HG03571 (cell line): ENCODE results near the gene LTN1.
"Not testable (repeated sequence)": the region's sequence is repeated elsewhere in the genome, so short reads cannot be mapped to it uniquely, and the experiment has no call there.

Experiments
- ATAC-seq: cut with Tn5 transposase; IDR thresholded peaks from one replicate; pipeline ENCODE4 v1.9.1; 2021; ENCODE audit not compliant: unreplicated experiment

Gene LTN1, protein sequence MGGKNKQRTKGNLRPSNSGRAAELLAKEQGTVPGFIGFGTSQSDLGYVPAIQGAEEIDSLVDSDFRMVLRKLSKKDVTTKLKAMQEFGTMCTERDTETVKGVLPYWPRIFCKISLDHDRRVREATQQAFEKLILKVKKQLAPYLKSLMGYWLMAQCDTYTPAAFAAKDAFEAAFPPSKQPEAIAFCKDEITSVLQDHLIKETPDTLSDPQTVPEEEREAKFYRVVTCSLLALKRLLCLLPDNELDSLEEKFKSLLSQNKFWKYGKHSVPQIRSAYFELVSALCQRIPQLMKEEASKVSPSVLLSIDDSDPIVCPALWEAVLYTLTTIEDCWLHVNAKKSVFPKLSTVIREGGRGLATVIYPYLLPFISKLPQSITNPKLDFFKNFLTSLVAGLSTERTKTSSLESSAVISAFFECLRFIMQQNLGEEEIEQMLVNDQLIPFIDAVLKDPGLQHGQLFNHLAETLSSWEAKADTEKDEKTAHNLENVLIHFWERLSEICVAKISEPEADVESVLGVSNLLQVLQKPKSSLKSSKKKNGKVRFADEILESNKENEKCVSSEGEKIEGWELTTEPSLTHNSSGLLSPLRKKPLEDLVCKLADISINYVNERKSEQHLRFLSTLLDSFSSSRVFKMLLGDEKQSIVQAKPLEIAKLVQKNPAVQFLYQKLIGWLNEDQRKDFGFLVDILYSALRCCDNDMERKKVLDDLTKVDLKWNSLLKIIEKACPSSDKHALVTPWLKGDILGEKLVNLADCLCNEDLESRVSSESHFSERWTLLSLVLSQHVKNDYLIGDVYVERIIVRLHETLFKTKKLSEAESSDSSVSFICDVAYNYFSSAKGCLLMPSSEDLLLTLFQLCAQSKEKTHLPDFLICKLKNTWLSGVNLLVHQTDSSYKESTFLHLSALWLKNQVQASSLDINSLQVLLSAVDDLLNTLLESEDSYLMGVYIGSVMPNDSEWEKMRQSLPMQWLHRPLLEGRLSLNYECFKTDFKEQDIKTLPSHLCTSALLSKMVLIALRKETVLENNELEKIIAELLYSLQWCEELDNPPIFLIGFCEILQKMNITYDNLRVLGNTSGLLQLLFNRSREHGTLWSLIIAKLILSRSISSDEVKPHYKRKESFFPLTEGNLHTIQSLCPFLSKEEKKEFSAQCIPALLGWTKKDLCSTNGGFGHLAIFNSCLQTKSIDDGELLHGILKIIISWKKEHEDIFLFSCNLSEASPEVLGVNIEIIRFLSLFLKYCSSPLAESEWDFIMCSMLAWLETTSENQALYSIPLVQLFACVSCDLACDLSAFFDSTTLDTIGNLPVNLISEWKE (N-terminal part only)

DNA sequence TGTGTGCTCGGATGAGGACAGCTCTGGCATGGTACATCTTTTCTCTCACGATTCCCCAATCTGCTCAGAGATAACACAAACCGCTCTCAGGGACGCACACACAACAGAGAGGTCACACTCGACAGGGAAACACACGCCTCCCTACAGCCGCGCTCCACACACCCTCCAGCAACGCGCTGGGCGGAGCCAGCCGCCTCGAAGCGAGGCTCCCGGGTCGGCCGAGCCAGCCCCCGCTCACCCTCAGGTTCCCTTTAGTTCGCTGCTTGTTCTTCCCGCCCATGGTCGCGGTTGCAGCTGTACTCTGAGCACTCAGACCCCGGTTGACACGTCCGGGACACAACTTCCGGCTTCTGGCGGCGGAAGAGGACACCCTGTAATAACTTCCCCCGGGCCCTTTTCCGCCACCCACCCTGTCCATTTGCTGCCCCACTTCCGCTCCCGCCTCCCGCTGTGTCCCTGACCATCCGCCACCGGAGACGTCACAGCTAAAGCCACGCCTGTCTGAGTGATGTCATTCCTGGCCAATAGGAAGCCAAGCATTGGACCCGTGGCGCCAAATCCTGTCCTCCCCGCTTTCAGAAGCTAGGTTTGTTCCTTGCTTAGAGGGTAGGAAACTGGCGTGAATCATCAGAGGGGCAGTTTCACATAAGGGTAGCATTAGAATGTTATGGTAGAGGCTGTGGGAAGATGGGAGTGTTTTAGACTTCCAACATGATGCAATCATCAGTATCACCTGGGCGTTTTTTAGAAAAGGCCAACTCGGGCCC is at the start of gene LTN1:
TSS of gene LTN1 (minus strand) at position 352 of the 767 bp plus-strand sequence. CDS start at position 280, 72 bp downstream.
- peak; percentile 98 for ATAC-seq

DNA sequence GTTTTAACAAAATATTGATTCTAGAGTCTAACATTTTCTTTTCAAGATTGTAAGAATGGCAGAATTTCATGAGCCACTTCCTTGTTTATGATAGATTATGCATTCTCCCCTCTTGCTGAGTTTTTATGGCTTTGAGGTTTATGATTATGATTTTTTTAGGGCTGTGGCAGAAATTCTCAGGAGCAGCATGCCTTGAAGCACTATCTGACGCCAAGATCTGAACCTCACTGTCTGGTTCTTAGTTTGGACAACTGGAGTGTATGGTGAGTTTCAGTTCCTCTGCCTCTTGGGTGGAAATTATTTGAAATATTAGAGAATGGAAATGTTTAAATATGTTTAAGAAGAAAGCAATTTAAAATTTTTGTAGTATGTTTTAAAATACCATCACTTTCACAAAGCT is 42.0 kb upstream of the LTN1 start:
- ATAC-seq, result no peak

DNA sequence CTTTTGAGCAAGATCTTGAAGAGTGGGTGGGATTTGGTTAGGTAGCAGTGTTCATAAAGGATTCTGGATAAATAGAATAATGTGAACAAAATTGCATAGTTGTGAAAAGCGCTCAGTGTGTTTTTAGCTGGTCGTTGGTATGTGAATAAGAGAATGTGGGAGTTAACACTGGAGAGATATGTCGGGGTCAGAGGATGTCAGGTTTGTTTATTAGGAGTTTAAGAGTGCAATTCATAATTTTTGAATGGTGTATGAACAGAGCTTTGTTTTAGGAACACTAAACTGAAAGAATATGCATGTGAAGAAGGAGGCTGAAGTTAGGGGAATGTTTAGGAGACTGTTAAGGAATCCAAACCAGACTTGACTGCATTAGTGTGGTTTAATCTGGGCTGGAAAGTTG is 41.2 kb upstream of the LTN1 start:
- no peak for ATAC-seq

DNA sequence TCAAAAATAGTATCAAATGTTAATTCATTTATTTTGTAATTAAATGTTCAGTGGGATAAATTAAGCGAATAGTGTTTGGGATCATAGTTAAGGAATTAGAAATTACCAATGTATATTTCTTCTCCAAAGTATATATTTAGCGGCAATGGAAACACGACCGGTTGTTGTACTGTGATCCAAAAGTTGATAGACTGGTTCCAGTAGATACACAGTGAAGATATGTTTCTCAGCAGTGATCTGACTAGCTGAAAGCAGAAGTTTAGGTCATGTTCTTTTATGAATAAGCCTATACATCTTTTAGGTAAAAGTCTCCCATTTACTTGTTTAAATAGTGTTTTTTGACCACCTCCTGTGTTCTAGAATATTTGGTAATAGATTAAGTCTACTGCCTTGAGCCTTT is 40.6 kb upstream of the LTN1 start:
- ATAC-seq, result no peak

DNA sequence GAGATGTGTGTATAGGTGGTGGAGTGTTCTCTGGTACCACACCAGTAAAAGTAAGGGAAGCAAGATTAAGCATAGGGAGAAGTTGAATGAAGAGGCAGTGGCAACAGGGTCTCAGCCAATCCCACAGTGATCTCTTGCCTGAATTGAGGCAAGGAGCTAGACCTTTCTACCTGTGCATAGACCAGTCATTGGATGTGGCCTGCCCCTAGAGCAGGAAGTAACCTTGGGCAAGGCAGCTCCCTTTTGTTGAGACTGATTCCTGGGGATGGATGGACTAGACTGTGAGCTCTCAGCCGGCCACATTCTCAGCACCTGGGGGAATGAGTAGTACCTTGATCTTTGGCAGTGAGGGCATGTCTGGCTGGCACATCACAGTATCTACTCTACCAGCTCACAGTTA is 38.2 kb upstream of the LTN1 start:
- ATAC-seq, result no peak

DNA sequence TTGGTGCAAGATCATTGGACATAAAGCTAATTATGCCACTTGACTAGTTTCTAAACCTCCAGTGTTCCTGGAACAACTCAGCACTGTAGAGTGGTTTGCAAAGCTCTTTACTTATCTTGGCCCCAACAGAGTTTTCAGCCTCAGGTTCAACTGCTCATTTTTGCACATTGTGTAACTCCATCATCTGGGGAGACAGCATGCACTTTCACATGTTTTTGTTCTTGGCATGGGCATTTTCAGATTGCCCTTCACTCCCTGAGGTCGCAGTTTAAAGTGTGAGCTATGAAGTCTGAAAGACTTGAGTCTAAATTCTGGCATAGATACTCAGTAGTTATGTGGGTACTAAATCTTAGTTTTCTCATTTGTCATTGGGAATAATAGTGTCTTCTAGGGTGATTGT is 36.8 kb upstream of the LTN1 start:
- no peak for ATAC-seq

DNA sequence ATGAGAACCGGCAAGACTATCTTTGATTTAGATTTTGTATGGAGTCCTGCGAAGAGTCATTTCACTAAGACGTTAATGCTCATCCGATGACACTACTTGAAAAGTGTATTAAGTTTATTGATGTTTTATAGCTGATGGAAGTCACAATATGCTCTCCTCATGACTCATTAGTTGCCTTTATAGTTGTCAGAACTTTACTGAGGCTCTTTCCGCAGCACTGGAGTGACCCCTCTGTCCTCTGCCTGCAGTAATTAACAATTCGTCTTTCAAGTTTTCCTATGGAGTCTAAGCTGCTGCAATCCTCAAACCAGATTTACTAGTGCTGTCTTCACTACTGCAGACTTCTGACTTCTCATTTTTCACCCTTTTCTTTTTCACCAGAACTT is 32.6 kb upstream of the LTN1 start:
- ATAC-seq, result no peak

DNA sequence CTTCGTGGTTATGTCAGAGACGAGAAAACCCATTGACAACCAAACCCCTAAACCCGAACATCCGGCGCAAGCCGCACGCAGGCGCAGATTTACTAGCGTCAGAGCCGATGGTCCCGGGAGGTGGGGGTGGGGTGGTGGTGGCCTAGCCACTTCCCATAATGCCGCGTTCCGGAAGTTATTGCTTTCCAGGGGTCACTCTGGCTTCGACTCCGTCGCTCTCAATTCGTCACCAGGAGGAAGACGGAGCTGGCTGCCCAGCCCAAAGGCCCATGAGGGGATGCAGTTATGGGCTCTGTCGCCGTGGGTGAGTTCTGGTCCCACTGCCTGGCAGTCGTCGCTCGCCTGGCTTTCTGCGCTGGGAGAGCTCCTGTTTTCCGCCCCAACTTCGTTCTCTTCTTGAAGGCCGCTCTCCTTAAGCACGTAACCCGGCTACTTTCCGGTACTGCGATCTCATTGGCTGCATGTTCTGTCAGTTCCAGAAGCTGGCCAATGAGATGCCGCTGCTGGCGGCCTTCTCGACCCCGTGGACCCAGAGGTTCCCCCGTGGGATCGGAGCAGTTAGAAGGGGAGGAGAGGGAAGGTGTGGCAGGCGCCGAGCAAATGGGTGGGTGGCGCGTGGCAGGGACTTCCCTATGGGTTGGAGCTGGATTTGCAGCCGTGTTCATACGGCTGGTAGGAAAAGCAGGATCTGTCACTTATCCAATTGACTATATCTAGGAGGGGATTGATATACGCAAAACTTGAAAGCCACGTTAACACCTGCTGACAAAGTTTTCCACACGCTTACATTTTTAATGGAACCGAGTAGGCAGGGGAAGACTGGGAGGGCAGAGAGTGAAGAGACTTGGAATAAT is 32.0 kb upstream of the LTN1 start, which contains the start of gene USP16:
TSS of gene USP16 (plus strand) at position 195 of the 854 bp plus-strand sequence. CDS start 3,246 bp downstream, outside the sequence.
- ATAC-seq, result peak; percentile 95

DNA sequence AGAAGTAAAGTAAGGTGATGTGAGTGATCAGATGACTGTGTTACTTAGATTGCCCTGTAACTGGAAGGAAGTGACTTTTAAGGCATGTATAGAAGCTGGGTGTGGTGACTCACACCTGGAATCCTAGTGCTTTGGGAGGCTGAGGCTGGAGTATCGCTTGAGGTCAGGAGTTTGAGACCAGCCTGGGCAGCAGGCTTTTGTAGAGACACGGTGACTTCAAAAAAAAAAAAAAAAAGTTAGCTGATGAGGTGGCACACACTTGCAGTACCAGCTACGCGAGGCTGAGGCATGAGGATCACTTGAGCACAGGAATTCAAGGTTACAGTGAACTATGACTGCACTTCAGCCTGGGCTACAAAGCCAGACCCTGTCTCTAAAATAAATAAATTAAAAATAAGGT is 29.5 kb upstream of the LTN1 start:
- no peak for ATAC-seq

DNA sequence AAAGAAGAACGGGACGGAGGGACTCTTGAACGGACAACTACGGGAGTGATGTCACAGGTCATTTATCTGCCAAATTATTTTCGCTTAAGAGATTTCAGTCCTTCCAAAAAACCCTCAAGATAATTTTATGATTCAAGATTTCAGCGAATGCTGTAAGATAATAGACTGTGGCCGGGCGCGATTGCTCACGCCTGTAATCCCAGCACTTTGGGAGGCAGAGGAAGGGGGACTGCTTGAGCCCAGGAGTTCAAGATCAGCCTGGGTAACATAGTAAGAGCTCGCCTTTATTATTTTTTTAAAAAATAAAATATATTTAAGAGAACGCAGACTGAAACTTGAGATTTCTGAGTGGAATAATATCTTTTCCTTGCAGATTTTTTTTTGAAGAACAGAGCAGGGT is 25.9 kb upstream of the LTN1 start:
- peak; percentile 8 for ATAC-seq

DNA sequence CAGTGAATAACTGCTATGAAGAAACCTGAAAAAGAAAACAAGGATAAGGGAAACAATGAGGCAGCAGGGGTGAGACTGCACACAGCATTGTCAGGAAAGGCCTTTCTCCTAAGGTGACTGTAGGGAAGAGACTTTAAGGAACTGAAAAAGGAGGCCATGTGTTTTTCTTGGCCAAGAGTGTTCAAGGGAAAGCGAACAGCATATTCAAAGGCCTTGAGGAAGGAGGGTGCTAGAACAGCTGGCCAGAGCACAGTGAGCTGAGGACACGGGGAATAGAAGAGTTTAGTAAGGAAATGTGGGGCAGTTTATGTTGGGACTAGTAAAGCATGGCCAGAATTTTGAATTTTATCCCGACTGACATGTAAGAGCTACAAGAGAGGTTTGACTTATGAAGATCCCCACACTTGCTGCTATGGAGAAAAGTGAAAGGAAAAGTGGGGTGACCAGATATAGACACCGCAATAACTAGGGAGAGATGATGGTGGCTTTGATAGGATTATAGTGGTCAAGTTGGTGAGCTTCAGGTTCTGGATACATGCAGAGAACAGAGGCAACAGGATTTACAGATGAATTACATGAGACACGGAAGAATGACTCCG is 25.1 kb upstream of the LTN1 start:
- ATAC-seq, result no peak

DNA sequence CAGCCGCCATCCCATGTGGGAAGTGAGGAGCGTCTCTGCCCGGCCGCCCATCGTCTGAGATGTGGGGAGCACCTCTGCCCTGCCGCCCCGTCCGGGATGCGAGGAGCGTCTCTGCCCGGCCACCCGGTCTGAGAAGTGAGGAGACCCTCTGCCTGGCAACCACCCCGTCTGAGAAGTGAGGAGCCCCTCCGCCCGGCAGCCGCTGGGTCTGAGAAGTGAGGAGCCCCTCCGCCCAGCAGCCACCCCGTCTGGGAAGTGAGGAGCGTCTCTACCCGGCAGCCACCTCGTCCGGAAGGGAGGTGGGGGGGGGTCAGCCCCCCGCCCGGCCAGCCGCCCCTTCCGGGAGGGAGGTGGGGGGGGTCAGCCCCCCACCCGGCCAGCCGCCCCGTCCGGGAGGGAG is 18.6 kb upstream of the LTN1 start:
- not testable (repeated sequence) for ATAC-seq

DNA sequence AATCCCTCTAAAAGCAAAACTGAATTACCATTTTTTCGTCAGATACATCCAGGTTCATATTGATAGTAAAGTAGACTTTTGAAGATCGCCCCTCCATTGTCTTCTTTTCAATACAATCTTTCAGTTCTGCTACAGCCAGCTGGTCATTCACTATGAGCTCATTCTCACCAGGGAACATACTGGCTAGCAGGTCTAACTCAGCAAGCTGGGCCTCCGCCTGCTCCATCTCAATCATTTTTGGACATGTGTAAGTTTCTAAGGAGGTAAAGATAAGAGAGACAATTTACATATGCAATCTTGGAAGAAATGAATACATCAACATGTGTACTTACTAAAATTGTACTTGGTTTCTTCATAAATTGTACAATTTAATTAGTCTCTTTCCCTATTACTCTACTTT is 15.7 kb upstream of the LTN1 start:
- no peak for ATAC-seq

DNA sequence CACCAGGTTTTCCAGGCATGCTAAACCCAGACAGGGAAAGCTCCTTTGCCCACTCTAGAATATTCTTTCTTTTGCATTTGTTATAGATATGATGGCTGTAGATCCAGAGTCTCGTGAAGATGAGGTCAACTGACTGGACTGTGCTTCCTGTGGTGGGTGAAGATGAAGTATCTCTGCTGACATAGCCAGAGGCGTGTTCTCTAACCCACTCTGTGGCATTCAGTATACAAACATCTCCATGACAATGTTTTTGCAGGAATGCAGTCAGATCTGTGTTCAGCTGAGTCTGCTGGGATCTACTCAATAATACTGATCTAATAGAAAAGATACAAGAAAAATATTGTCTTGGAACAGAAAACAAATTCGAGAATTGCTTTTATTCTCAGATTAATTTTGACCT is 15.1 kb upstream of the LTN1 start:
- no peak for ATAC-seq

DNA sequence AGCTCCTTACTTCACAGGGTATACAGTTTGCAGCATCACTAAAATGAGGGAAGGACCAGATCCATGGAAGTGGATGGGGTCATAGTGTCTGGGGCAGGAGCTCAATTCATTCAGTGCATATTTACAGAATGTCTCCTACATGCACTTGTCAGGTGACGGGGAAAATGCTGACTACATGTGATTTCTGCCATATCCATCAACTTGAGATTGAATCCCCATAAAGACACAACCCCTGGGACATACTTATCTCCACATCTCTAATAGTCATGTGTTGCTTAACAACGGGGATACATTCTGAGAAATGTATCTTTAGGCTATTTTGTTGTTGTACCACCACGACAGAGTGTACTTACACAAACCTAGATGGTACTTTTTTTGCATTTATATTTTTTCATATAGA is 14.5 kb upstream of the LTN1 start:
- no peak for ATAC-seq

DNA sequence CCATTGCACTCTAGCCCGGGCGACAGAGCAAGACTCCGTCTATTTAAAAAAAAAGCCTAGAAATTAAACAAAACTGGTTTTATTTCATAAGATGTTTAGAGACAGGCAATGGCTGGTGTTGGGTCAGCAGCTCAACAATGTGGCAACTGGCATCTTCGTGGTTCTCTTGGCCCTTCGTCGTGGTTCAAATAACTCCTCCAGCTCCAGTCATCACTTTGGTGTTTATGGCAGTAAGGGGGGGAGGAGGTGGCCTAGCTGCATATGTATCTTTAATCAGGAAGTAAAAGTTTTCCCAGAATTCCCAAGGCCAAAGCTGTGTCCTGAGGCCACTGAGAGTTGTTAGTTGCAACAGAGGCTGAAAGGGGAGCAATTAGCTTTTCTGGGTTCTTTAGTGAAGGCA is 13.0 kb upstream of the LTN1 start:
- no peak for ATAC-seq

DNA sequence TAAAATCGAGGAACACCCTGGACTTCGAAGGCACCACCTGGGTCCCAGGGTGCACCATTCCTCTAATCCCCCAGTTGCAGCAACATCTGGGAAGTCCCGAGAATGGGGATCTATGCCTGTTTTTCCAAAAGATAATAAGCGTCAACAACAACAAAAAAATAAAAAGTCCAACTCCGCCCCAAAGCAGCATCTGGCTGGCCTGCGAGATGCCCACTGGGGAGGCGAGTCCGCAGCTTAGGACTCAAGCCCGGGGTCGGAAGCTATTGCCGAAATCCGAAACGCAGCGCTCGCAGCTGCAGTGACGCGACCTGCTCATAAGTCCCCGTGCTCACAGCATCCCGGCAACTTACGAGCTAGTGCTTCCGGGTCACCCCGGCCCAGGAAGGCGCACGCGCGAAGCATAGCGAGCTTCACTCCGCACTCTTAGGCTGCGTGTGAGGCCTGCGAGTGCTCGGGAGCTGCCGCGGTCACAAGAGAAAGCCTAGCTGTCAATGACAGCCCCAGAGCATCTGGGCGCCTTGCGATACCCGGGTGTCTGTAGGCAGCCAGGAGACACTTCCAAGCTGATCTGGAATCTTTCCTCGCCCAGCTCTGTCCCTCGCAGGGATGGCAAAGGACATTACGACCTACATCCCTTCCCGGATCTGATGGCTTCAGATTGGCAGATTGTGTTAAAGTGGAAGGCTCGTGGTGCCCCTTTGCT is 9.9 kb upstream of the LTN1 start:
- peak; percentile 99 for ATAC-seq

DNA sequence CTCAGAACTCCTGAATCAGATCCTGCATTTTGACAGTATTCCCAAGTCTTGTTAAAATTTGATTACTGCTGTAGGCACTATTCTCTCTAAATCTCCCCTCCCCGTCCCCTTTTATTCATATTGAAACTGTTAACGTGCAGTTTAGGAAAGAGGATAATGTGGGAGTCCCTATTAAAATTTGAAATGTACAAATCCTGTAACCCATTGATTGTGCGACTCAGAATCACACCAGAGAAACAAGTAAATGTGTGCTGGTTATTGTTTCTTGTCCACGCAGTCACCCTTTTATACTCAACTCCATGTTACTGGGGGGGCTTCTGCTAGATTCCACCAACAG is 584 bp upstream of the LTN1 start:
- ATAC-seq, result no peak
